GM12878 (cell line): Measurements from ENCODE around the gene SLAMF1. TPM values are rescaled to one million over a fixed set of nuclear protein-coding genes. Genes with fewer than 3 reads are reported as not detected.

Experiments used
- BCL11A ChIP-seq: IDR thresholded peaks from 2 replicates; pipeline ENCODE4 v1.6.1; 2011; ENCODE audit warnings: low read depth, low read length
- BRCA1 ChIP-seq: IDR thresholded peaks from 2 replicates; pipeline ENCODE4 v1.6.1; 2011; ENCODE audit warnings: low read depth, low read length, improper control_type of control experiment
- CBX3 ChIP-seq: fragments of 200-600 bp; sonication (generic); IDR thresholded peaks from 2 replicates; pipeline ENCODE4 v1.6.1; 2016; ENCODE audit warnings: low read depth, borderline replicate concordance
- CREM ChIP-seq: IDR thresholded peaks from 2 replicates; pipeline ENCODE4 v1.6.1; 2014; ENCODE audit warnings: antibody characterized with exemption, low read depth
- ELK1 ChIP-seq: IDR thresholded peaks from 2 replicates; pipeline ENCODE4 v1.6.1; 2012; ENCODE audit warnings: low read depth, low read length, improper control_type of control experiment
- FOXK2 ChIP-seq: fragments of 450-650 bp; IDR thresholded peaks from 2 replicates; pipeline ENCODE4 v1.6.1; 2017; ENCODE audit warnings: mild to moderate bottlenecking, moderate library complexity
- MYC ChIP-seq: IDR thresholded peaks from 2 replicates; pipeline ENCODE4 v1.6.1; 2011; ENCODE audit warnings: mild to moderate bottlenecking, low read length, moderate library complexity, inconsistent platforms; ENCODE audit not compliant: insufficient read depth, insufficient replicate concordance, insufficient read length, severe bottlenecking
- NFIC ChIP-seq: IDR thresholded peaks from 2 replicates; pipeline ENCODE4 v1.6.1; 2012; ENCODE audit warnings: low read depth, mild to moderate bottlenecking, inconsistent platforms, low read length, moderate library complexity
- RFX5 ChIP-seq: IDR thresholded peaks from 2 replicates; pipeline ENCODE4 v1.6.1; 2011; ENCODE audit warnings: low read depth, low read length, improper control_type of control experiment
- SPI1 ChIP-seq: IDR thresholded peaks from 2 replicates; pipeline ENCODE4 v1.6.1; 2011; ENCODE audit warnings: low read depth, mild to moderate bottlenecking, low read length, moderate library complexity, borderline replicate concordance; ENCODE audit not compliant: insufficient read depth
- SREBF1 ChIP-seq: IDR thresholded peaks from 2 replicates; pipeline ENCODE4 v1.6.1; 2012; ENCODE audit warnings: mild to moderate bottlenecking, low read length
- TARDBP ChIP-seq: IDR thresholded peaks from 2 replicates; pipeline ENCODE4 v1.6.1; 2016; ENCODE audit warnings: borderline replicate concordance
- TCF7 ChIP-seq: IDR thresholded peaks from 2 replicates; pipeline ENCODE4 v1.6.1; 2014; ENCODE audit warnings: antibody characterized with exemption, borderline replicate concordance
- ZNF217 ChIP-seq: fragments of 450-650 bp; IDR thresholded peaks from 2 replicates; pipeline ENCODE4 v1.6.1; 2017; ENCODE audit warnings: antibody characterized with exemption, mild to moderate bottlenecking
- polyA plus RNA-seq, 11 experiments: library from polyadenylated mRNA; depleted of rRNA in 4 of 11; unstranded in 6 of 11; stranded (reverse) in 5 of 11; fragments of >200 nt; fragmentation: Nextera tagmentation in 4 of 11; fragmentation: Illumina TruSeq in 1 of 11; extraction: Ambion mirVana in 4 of 11; extraction: Trizol in 1 of 11; gene quantifications; 1 replicate in 1 of 11; 2 replicates in 10 of 11; pipeline versions ENCODE4 v1.2.1 to v1.2.3, GENCODE V29; 2011 to 2016; ENCODE audit warnings: inconsistent platforms in 2 of 11, missing spikeins in 2 of 11, low read depth in 1 of 11
- total RNA-seq, 4 experiments: library from RNA; depleted of rRNA in 3 of 4; stranded (reverse); fragments of >200 nt in 3 of 4; fragmentation: Illumina TruSeq in 1 of 4; extraction: Trizol in 1 of 4; gene quantifications; 2 replicates each; pipeline versions ENCODE4 v1.2.1 to v1.2.3, GENCODE V29; 2013 to 2021
- TF ChIP-seq, protein P1 (sequence below): fragments of 450-650 bp; IDR thresholded peaks from 2 replicates; pipeline ENCODE4 v1.6.1; 2017; ENCODE audit warnings: mild to moderate bottlenecking, moderate library complexity
- TF ChIP-seq, protein P2 (sequence below): fragments of 150-350 bp; IDR thresholded peaks from 2 replicates; pipeline ENCODE4 v1.6.1; 2014; ENCODE audit warnings: mild to moderate bottlenecking, low read depth, low read length
- TF ChIP-seq, protein P3 (sequence below): fragments of 450-650 bp; formaldehyde crosslinking; IDR thresholded peaks from 2 replicates; pipeline ENCODE4 v1.4.0; 2022; ENCODE audit warnings: mild to moderate bottlenecking, moderate library complexity

SLAMF1 gene
- total and polyA plus RNA-seq, 10 of the 15 experiments (the other 5 are each of a cell fraction or from before 2014, with no cell fraction given): 87.3 to 260 (median 131) TPM

GRCh38 chr1:160639652-160640051 lies 7.2 kb downstream of the SLAMF1 start (continued):
- TF ChIP-seq, protein P1, sequence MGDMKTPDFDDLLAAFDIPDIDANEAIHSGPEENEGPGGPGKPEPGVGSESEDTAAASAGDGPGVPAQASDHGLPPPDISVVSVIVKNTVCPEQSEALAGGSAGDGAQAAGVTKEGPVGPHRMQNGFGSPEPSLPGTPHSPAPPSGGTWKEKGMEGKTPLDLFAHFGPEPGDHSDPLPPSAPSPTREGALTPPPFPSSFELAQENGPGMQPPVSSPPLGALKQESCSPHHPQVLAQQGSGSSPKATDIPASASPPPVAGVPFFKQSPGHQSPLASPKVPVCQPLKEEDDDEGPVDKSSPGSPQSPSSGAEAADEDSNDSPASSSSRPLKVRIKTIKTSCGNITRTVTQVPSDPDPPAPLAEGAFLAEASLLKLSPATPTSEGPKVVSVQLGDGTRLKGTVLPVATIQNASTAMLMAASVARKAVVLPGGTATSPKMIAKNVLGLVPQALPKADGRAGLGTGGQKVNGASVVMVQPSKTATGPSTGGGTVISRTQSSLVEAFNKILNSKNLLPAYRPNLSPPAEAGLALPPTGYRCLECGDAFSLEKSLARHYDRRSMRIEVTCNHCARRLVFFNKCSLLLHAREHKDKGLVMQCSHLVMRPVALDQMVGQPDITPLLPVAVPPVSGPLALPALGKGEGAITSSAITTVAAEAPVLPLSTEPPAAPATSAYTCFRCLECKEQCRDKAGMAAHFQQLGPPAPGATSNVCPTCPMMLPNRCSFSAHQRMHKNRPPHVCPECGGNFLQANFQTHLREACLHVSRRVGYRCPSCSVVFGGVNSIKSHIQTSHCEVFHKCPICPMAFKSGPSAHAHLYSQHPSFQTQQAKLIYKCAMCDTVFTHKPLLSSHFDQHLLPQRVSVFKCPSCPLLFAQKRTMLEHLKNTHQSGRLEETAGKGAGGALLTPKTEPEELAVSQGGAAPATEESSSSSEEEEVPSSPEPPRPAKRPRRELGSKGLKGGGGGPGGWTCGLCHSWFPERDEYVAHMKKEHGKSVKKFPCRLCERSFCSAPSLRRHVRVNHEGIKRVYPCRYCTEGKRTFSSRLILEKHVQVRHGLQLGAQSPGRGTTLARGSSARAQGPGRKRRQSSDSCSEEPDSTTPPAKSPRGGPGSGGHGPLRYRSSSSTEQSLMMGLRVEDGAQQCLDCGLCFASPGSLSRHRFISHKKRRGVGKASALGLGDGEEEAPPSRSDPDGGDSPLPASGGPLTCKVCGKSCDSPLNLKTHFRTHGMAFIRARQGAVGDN: peak; percentile 42; the same call in 1 of the 2 replicates
- no peak for TF ChIP-seq ZNF217
- TF ChIP-seq TCF7: no peak
- TF ChIP-seq BCL11A: no peak
- no peak for TF ChIP-seq RFX5
- TF ChIP-seq ELK1: no peak
- TF ChIP-seq, protein P2, sequence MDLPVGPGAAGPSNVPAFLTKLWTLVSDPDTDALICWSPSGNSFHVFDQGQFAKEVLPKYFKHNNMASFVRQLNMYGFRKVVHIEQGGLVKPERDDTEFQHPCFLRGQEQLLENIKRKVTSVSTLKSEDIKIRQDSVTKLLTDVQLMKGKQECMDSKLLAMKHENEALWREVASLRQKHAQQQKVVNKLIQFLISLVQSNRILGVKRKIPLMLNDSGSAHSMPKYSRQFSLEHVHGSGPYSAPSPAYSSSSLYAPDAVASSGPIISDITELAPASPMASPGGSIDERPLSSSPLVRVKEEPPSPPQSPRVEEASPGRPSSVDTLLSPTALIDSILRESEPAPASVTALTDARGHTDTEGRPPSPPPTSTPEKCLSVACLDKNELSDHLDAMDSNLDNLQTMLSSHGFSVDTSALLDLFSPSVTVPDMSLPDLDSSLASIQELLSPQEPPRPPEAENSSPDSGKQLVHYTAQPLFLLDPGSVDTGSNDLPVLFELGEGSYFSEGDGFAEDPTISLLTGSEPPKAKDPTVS: no peak
- no peak for TF ChIP-seq SREBF1
- no peak for TF ChIP-seq CBX3
- TF ChIP-seq MYC: no peak
- no peak for TF ChIP-seq CREM
- no peak for TF ChIP-seq NFIC
- TF ChIP-seq FOXK2: no peak
- no peak for TF ChIP-seq SPI1
- TF ChIP-seq TARDBP: no peak
- TF ChIP-seq, protein P3, sequence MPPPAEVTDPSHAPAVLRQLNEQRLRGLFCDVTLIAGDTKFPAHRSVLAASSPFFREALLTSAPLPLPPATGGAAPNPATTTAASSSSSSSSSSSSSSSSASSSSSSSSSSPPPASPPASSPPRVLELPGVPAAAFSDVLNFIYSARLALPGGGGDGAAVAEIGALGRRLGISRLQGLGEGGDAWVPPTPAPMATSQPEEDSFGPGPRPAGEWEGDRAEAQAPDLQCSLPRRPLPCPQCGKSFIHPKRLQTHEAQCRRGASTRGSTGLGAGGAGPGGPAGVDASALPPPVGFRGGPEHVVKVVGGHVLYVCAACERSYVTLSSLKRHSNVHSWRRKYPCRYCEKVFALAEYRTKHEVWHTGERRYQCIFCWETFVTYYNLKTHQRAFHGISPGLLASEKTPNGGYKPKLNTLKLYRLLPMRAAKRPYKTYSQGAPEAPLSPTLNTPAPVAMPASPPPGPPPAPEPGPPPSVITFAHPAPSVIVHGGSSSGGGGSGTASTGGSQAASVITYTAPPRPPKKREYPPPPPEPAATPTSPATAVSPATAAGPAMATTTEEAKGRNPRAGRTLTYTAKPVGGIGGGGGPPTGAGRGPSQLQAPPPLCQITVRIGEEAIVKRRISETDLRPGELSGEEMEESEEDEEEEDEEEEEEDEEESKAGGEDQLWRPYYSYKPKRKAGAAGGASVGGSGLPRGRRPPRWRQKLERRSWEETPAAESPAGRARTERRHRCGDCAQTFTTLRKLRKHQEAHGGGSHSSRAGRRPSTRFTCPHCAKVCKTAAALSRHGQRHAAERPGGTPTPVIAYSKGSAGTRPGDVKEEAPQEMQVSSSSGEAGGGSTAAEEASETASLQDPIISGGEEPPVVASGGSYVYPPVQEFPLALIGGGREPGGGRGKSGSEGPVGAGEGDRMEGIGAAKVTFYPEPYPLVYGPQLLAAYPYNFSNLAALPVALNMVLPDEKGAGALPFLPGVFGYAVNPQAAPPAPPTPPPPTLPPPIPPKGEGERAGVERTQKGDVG (CRISPR knock-in tag): peak; percentile 64; the same call in 1 of the 2 replicates
- TF ChIP-seq BRCA1: no peak
